ENCODE data around the gene ULK4.
"Not testable (repeated sequence)": the region's sequence is repeated elsewhere in the genome, so short reads cannot be mapped to it uniquely, and the experiment has no call there.

Gene ULK4

GRCh38 chr3:41683666-41684350 lies 278.1 kb downstream of the ULK4 start:
- DNase-seq = no peak

GRCh38 chr3:41682996-41683395 lies 278.9 kb downstream of the ULK4 start:
- no peak for DNase-seq

GRCh38 chr3:41682382-41682781 lies 279.5 kb downstream of the ULK4 start:
- DNase-seq = no peak

- no peak for DNase-seq
Measured at GRCh38 chr3:41681479-41681878, 280.4 kb downstream of the ULK4 start.

- no peak for DNase-seq
Measured at GRCh38 chr3:41679374-41679773, 282.5 kb downstream of the ULK4 start.

- not testable (repeated sequence) for DNase-seq
Measured at GRCh38 chr3:41675102-41675501, 286.8 kb downstream of the ULK4 start.

GRCh38 chr3:41674449-41674848 lies 287.5 kb downstream of the ULK4 start:
- DNase-seq = no peak

GRCh38 chr3:41673650-41674049 lies 288.3 kb downstream of the ULK4 start:
- DNase-seq = no peak

- DNase-seq = no peak
Measured at GRCh38 chr3:41668379-41668778, 293.5 kb downstream of the ULK4 start.

- DNase-seq = no peak
Measured at GRCh38 chr3:41662288-41662687, 299.6 kb downstream of the ULK4 start.

- DNase-seq = no peak
Measured at GRCh38 chr3:41661796-41662195, 300.1 kb downstream of the ULK4 start.

- no peak for DNase-seq
Measured at GRCh38 chr3:41660510-41660909, 301.4 kb downstream of the ULK4 start.

GRCh38 chr3:41653571-41654239 lies 308.2 kb downstream of the ULK4 start:
- DNase-seq = no peak

GRCh38 chr3:41652931-41653330 lies 309.0 kb downstream of the ULK4 start:
- DNase-seq = no peak

- DNase-seq = no peak
Measured at GRCh38 chr3:41652506-41652905, 309.4 kb downstream of the ULK4 start.

- DNase-seq = no peak
Measured at GRCh38 chr3:41651718-41652117, 310.2 kb downstream of the ULK4 start.

- no peak for DNase-seq
Measured at GRCh38 chr3:41650406-41650805, 311.5 kb downstream of the ULK4 start.

- DNase-seq = no peak
Measured at GRCh38 chr3:41649129-41649739, 312.7 kb downstream of the ULK4 start.

GRCh38 chr3:41647730-41648129 lies 314.2 kb downstream of the ULK4 start:
- DNase-seq = not testable (repeated sequence)

- DNase-seq = no peak
Measured at GRCh38 chr3:41640076-41640475, 321.8 kb downstream of the ULK4 start.

- no peak for DNase-seq
Measured at GRCh38 chr3:41638381-41638780, 323.5 kb downstream of the ULK4 start.

GRCh38 chr3:41632700-41633099 lies 329.2 kb downstream of the ULK4 start:
- no peak for DNase-seq

- no peak for DNase-seq
Measured at GRCh38 chr3:41630708-41631107, 331.2 kb downstream of the ULK4 start.

GRCh38 chr3:41629986-41630385 lies 331.9 kb downstream of the ULK4 start:
- no peak for DNase-seq
